Endothelial cell (in vitro differentiated cells): ENCODE data around the gene STK11IP. TPM values are rescaled to one million over a fixed set of nuclear protein-coding genes. Genes with fewer than 3 reads are reported as not detected.

Experiments used
- DNase-seq: peaks from one replicate; pipeline ENCODE4 v3.0.0; 2021; ENCODE audit warnings: low spot score
- H3K27ac Mint-ChIP-seq: one replicate; pipeline ENCODE4 v1.8.0; 2021; ENCODE audit warnings: mixed read lengths, inconsistent platforms; ENCODE audit not compliant: unreplicated experiment
- H3K27me3 Mint-ChIP-seq: one replicate; pipeline ENCODE4 v1.8.0; 2021; ENCODE audit warnings: mild to moderate bottlenecking, moderate library complexity, mixed read lengths, inconsistent platforms; ENCODE audit not compliant: unreplicated experiment
- H3K36me3 Mint-ChIP-seq: one replicate; pipeline ENCODE4 v1.8.0; 2021; ENCODE audit warnings: mild to moderate bottlenecking, low read depth, mixed read lengths, inconsistent platforms; ENCODE audit not compliant: unreplicated experiment
- H3K4me1 Mint-ChIP-seq: one replicate; pipeline ENCODE4 v1.8.0; 2021; ENCODE audit warnings: mild to moderate bottlenecking, mixed read lengths, inconsistent platforms; ENCODE audit not compliant: unreplicated experiment
- H3K4me3 Mint-ChIP-seq: one replicate; pipeline ENCODE4 v1.8.0; 2021; ENCODE audit warnings: mild to moderate bottlenecking, mixed read lengths, inconsistent platforms; ENCODE audit not compliant: unreplicated experiment
- H3K9me3 Mint-ChIP-seq: one replicate; pipeline ENCODE4 v1.8.0; 2021; ENCODE audit warnings: mixed read lengths, inconsistent platforms; ENCODE audit not compliant: unreplicated experiment
- total RNA-seq: library from RNA; stranded (reverse); fragmentation: NEBNext Ultra II Directional; extraction: Animal tissue kit (Norgen Biotek cat#: 25700); gene quantifications from one replicate; pipeline ENCODE4 v1.2.1, GENCODE V29; 2021; ENCODE audit not compliant: unreplicated experiment
- TF ChIP-seq, protein P1 (sequence below): fragments of 200-600 bp; sonication (generic); IDR thresholded peaks from one replicate; pipeline ENCODE4 v1.5.0; 2021; ENCODE audit warnings: antibody characterized with exemption; ENCODE audit not compliant: unreplicated experiment

Gene STK11IP
- total RNA-seq, 1 donor from 2014 or later: 23.8 TPM

- no peak for DNase-seq
- Mint-ChIP-seq H3K27ac (no peak overlapping the region), H3K4me1 (no peaks in the 10 kb centered on the region), H3K27me3 (peaks cover 14% of the 10 kb centered on the region), H3K9me3 (no peaks in the 10 kb centered on the region), H3K4me3 (no peak overlapping the region), H3K36me3 (peaks cover 20% of the 10 kb centered on the region)
- TF ChIP-seq, protein P1, sequence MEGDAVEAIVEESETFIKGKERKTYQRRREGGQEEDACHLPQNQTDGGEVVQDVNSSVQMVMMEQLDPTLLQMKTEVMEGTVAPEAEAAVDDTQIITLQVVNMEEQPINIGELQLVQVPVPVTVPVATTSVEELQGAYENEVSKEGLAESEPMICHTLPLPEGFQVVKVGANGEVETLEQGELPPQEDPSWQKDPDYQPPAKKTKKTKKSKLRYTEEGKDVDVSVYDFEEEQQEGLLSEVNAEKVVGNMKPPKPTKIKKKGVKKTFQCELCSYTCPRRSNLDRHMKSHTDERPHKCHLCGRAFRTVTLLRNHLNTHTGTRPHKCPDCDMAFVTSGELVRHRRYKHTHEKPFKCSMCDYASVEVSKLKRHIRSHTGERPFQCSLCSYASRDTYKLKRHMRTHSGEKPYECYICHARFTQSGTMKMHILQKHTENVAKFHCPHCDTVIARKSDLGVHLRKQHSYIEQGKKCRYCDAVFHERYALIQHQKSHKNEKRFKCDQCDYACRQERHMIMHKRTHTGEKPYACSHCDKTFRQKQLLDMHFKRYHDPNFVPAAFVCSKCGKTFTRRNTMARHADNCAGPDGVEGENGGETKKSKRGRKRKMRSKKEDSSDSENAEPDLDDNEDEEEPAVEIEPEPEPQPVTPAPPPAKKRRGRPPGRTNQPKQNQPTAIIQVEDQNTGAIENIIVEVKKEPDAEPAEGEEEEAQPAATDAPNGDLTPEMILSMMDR: no peak
These were observed 15.9 kb downstream of the STK11IP start for GRCh38 chr2:219613461-219614070.

DNA sequence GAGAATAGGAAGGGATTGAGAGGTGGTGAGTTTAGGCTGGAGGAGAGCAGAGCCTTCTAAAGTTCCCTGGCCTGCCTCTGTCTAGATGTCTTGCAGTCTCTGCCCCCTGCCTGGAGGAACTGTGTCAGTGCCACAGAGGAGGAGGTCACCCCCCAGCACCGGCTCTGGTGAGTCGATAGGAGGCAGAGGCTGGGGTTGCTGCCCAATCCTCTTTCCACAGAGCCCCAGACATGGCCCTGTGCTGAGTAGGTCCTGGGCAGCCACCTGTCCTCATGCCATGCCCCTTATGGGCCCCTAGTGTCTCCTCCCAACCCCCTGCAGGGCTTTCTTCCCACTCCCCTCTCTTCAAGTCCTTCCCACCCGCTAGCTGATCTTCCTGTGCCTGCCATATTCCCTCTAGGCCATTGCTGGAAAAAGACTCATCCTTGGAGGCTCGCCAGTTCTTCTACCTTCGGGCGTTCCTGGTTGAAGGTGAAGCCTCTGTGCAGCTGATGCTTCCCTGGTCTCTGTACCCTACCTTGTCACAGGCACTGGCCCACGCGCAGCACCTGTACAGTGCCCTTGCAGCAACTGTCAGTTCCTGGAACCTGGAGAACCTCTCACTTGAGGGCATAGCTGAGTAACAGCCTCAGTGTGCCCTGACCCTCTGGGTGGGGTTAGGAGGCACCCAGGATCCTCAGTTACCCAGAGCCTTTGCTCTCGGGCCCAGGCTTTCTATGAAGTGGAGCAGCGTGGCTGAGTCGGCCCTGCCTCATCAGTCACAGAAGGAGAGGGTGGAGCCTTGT is 16.6 kb downstream of the STK11IP start:
- Mint-ChIP-seq H3K36me3 (peaks cover 20% of the 10 kb centered on the region), H3K4me3 (no peak overlapping the region), H3K27me3 (peaks cover 14% of the 10 kb centered on the region), H3K9me3 (no peaks in the 10 kb centered on the region), H3K4me1 (no peaks in the 10 kb centered on the region), H3K27ac (no peak overlapping the region)
- TF ChIP-seq, protein P1: no peak
- DNase-seq: no peak

DNA sequence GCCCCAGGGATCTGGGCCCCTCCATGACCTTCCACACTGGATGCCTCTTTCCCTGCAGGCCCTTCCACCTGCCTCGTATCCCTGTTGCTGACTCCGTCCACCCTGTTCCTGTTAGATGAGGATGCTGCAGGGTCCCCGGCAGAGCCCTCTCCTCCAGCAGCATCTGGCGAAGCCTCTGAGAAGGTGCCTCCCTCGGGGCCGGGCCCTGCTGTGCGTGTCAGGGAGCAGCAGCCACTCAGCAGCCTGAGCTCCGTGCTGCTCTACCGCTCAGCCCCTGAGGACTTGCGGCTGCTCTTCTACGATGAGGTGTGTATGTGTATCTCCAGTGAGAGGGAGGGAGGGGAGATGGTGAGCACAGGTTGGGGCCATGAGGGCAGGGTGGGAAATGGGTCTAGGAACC is 17.4 kb downstream of the STK11IP start:
- TF ChIP-seq, protein P1: no peak
- H3K27ac Mint-ChIP-seq: no peak overlapping the region
- DNase-seq: no peak
- no peaks in the 10 kb centered on the region for H3K4me1 Mint-ChIP-seq
- H3K4me3 Mint-ChIP-seq: no peak overlapping the region
- H3K9me3 Mint-ChIP-seq: no peaks in the 10 kb centered on the region
- peaks cover 14% of the 10 kb centered on the region for H3K36me3 Mint-ChIP-seq
- H3K27me3 Mint-ChIP-seq: peaks cover 14% of the 10 kb centered on the region

GRCh38 chr2:219615894-219616293 is 18.2 kb downstream of the STK11IP start:
- H3K27ac Mint-ChIP-seq: no peak overlapping the region

More at GRCh38 chr2:219615894-219616293, 18.2 kb downstream of the STK11IP start:
- H3K4me1 Mint-ChIP-seq: no peaks in the 10 kb centered on the region
- TF ChIP-seq, protein P1: no peak
- no peak overlapping the region for H3K4me3 Mint-ChIP-seq
- DNase-seq: no peak
- H3K27me3 Mint-ChIP-seq: peaks cover 12% of the 10 kb centered on the region
- no peaks in the 10 kb centered on the region for H3K9me3 Mint-ChIP-seq
- peaks cover 11% of the 10 kb centered on the region for H3K36me3 Mint-ChIP-seq
